HG02798 (cell line): ENCODE measurements around the gene TNRC6B.
"Not testable (repeated sequence)": the region's sequence is repeated elsewhere in the genome, so short reads cannot be mapped to it uniquely, and the experiment has no call there.

Experiments used
- ATAC-seq: cut with Tn5 transposase; IDR thresholded peaks from one replicate; pipeline ENCODE4 v1.9.1; 2021; ENCODE audit warnings: mild to moderate bottlenecking; ENCODE audit not compliant: unreplicated experiment, poor library complexity

Gene TNRC6B, protein sequence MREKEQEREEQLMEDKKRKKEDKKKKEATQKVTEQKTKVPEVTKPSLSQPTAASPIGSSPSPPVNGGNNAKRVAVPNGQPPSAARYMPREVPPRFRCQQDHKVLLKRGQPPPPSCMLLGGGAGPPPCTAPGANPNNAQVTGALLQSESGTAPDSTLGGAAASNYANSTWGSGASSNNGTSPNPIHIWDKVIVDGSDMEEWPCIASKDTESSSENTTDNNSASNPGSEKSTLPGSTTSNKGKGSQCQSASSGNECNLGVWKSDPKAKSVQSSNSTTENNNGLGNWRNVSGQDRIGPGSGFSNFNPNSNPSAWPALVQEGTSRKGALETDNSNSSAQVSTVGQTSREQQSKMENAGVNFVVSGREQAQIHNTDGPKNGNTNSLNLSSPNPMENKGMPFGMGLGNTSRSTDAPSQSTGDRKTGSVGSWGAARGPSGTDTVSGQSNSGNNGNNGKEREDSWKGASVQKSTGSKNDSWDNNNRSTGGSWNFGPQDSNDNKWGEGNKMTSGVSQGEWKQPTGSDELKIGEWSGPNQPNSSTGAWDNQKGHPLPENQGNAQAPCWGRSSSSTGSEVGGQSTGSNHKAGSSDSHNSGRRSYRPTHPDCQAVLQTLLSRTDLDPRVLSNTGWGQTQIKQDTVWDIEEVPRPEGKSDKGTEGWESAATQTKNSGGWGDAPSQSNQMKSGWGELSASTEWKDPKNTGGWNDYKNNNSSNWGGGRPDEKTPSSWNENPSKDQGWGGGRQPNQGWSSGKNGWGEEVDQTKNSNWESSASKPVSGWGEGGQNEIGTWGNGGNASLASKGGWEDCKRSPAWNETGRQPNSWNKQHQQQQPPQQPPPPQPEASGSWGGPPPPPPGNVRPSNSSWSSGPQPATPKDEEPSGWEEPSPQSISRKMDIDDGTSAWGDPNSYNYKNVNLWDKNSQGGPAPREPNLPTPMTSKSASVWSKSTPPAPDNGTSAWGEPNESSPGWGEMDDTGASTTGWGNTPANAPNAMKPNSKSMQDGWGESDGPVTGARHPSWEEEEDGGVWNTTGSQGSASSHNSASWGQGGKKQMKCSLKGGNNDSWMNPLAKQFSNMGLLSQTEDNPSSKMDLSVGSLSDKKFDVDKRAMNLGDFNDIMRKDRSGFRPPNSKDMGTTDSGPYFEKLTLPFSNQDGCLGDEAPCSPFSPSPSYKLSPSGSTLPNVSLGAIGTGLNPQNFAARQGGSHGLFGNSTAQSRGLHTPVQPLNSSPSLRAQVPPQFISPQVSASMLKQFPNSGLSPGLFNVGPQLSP (N-terminal part only)

DNA sequence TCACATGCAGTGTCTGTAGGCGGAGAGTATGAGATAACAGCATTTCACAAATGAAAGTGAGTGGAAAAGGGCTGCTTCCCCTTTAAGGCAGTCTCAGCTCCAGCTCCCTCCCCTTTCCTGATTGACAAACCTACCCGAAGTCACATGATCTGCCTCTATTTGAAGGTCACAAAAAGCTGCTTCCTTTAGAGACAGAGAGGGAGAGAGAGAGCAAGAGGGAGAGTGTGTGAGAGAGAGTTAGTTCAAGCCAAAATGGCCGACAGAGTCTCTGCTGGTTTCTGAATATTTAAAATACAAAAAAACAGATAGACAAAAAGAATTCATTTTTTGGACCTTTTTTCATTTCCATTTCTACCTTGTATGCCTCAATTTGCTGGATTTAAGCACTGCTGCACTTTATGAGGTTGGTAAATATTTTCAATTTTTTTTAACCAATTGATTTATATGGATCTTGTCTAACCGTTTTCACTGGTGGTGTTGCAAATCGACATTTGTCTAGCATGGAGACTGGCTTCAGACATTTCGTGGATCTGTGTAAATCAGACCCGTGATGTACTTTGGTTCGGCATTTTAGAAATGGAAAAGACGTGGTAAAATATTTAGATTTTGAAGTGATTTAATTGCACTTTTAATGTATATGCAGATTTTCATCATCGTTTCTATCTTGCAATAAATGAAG is at the start of gene TNRC6B:
Gene TNRC6B (plus strand): TSS at position 188 of the 679 bp plus-strand sequence. CDS start 211 bp downstream, at position 399.
- ATAC-seq: peak; percentile 92

DNA sequence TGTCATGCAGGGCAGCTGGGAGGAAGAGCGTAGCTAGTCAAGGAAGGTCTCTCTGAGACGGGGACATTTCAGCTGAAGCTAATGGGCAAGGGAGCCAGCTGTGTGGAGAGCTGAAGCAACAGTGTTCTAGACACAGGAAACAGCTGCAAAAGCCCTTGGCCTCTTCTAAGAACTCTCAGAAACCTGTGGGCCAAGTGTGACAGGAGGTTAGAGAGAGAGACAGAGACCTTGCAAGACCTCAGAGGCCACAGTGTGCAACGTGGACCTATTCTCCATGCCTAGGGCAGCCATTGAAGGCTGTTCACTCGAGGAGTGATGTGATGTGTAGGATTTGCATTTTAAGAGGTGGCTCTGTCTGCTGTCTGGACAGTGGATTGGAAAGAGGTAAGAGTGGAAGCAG is 48.7 kb upstream of the TNRC6B start:
- ATAC-seq: no peak

DNA sequence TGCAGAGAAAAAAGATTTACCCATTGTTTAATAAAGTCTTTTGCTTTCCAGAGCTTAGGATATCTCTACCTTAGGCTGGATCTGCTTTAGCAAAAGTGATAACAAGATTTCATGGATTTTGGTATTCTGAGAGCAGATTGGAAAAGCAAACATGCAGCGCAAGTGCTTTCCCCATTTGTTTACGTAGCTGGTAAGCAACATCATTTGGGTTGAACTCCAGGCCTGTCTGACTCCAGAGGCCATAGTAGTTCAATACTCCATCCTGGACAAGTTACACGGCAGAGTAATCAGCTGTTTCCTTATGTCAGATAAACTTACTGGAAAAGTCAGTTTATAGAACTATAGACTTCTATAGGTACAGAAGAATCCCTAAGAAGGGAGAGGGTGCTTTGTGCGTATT is 40.6 kb upstream of the TNRC6B start:
- ATAC-seq: no peak

DNA sequence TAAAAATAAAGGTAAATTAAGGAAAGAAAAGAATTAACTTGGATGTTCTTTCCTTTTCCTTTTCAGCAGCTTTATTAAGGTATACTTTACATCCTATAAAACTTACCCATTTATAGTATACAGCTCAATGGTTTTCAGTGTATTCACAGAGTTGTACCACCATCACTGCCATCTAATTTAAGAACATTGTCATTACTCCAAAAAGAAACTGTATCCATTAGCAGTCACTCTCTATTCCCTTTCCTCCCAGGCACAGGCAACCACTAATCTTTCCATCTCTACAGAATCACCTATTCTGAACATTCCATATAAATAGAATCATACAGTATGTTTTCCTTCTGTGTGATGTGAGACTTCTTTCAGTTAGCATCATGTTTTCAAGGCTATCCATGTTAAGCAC is 38.9 kb upstream of the TNRC6B start:
- ATAC-seq: no peak

DNA sequence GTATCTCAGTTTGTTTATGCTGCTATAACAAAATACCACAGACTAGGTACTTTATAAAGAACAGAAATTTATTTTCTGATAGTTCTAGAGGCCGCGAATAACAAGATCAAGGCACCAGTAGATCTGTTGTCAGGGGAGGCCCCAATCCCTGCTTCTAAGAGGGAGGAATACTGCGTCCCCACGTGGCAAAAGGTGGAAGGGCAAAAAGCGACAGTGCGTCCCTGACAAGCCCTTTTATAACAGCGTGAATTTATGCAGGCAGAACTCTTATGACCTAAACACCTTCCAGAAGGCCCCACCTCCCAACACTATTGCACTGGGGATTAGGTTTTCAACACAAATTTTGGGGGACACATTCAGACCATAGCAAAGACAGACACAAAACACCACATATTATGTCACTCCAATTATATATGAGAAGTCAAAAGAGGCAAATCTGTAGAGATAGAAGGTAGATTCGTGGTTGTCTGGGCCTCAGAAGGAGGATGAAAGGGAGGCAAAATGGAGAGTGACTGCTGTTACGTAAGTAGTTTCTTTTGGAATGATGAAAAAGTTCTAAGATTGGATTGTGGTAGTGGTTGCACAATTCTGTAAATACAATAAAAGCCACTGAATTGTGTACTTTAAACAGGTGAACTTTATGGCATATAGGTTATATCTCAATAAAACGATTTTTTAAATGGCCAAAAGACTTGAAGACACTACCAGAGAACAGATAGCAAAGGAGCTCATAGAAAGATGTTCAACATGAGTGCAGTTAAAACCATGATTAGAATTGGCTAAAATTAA is 30.1 kb upstream of the TNRC6B start:
- no peak for ATAC-seq

DNA sequence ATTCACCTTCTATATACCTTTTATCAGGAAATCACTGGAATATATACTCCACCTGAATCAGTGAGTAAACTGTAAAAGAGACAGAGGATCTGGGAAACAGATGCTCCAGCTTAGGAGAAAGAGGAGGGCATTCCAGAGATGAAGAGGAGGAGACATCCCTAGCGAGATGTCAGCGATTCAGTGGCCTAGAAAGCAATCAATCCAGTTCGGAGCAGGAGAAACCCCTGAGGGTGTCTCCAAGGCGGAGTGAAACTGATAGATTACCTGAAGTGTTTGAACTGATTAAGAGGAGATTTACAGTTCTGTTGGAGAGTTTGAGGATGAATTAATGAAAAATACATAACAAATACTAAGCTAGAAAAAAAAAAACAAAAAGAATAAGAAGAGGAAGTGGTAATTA is 24.5 kb upstream of the TNRC6B start:
- no peak for ATAC-seq

DNA sequence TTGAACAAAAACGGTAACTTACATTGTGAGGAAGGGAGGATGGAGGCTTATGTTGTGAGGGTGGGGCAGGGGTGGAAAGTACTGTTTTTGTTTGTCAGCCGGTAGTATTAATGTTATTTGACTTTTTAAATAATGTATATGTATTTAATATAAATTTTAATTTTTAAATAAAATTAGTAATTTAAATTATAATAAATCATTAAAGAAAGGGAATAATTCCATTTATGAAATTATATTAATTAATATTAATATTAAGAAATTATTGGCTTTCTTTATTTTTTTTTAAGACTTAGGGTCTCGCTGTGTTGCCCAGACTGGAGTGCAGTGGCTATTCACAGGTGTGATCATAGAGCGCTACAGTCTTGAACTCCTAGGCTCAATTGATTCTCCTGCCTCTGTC is 24.0 kb upstream of the TNRC6B start:
- no peak for ATAC-seq

DNA sequence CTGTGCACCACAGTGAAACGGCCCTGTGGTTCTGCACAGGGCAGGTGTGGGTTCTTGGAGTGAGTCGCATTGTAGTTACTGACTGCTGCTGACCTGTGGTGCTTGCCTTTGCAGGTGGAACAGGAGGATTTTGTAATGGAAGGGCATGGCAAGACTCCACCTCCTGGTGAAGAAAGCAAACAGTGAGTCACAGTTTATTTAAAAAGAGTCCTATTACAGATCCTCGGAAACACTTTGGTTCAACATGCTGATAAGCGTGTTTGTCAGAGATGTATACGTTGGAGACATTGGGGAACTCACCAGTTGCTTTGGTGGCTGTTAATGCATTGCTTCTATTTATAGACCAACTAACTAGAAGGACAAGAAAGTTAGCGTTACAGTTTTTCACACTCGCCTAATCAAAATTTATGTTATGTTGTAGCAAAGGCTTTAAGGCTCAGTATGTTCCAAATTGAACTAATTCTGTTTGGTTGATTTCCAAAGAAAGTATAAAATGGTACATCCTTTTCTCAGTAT is 21.7 kb upstream of the TNRC6B start:
- no peak for ATAC-seq

DNA sequence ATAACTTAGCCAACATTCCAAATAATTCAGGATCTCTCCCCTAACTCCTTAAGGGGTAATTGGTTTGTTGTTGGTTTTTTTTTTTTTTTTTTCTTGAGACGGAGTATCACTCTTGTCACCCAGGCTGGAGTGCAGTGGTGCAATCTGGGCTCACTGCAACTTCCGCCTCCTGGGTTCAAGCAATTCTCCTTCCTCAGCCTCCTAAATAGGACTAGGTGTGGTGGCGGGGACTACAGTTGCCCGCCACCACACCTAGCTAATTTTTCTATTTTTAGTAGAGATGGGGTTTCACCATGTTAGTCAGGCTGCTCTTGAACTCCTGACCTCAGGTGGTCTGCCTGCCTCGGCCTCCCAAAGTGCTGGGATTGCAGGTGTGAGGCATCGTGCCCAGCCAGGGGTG is 21.0 kb upstream of the TNRC6B start:
- ATAC-seq: not testable (repeated sequence)

DNA sequence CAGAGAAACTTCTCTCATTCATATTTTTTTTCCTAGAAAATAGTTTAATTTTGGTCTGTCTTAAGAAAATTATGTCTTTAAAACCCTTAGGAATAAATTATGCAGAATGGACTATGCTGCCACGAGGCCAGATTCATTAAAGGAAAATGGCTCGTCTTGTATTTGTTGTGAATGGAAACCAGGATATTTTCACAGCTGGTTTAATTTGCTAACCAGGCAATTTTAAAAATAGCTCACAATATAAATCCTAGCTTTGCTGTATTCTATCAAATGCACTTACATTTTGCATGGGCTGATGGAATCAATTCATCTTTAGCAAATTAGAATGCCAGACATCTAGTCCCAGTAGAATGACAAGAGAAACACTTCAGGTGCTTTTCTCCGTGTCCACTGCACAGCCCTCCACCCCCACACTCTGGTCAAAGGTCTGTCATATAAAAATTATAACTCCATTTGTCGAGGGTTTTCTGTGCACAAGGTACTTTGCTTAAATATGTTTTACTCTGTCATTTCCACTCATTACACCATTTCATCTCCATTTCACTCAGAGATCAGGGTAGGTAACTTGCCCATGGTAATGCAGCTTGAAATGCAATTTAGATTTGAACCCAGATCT is 20.3 kb upstream of the TNRC6B start:
- ATAC-seq: no peak

DNA sequence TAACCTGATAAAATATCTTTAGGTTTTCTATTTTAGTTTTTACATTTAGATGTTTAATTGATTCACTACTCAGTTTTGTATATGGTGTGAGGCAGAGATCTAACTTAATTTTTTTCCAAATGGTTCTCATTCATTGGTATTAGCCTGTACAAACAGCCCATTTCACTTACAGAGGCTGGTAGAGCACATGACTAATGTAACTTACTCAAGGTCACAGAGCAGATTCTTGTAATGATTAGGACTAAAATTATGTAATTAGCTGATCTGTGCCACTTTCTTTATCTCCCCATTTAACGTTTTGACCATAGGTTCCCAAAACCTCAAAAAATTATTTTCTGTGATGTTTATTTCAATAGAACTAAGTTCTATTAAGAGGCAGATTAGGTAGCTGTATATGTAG is 16.5 kb upstream of the TNRC6B start:
- ATAC-seq: no peak

DNA sequence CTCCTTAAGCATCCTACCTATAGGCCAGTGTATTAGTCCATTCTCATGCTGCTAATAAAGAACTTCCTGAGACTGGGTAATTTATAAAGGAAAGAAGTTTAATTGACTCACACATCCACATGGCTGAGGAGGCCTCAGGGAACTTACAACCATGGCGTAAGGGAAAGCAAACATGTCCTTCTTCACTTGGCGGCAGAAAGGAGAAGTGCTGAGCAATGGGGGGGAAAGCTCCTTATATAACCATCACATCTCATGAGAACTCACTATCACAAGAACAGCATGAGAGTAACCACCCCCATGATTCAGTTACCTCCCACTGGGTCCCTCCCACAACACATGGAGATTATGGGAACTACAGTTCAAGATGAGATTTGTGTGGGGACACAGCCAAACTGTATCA is 12.2 kb upstream of the TNRC6B start:
- not testable (repeated sequence) for ATAC-seq

DNA sequence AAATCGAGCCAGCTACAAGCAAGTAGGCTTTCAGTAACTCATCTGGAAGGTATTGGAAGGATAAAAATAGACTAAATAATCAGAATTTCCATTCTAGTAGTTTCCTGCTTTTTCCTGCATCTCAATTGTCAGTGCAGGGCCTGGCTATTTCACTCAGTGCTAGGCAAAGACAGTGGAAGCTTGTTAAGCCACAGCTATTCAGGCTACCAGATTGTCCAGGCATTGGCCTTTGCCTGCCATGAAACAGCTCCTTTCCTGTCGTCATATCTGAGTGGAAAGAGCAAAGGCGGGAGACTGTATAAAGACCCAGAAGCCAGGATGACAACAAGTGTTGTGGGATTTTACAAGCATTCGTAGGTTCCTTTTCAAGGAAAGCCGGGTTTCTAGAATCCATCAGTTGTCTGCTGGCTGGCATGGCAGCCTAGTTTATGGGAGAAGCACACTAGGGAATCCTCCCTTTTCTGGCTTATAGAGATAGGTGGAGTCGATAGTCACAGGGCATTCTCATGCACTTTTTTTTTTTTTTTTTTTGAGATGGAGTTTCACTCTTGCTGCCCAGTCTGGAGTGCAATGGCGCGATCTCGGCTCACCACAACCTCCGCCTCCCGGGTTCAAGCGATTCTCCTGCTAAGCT is 2.0 kb upstream of the TNRC6B start:
- ATAC-seq: no peak

DNA sequence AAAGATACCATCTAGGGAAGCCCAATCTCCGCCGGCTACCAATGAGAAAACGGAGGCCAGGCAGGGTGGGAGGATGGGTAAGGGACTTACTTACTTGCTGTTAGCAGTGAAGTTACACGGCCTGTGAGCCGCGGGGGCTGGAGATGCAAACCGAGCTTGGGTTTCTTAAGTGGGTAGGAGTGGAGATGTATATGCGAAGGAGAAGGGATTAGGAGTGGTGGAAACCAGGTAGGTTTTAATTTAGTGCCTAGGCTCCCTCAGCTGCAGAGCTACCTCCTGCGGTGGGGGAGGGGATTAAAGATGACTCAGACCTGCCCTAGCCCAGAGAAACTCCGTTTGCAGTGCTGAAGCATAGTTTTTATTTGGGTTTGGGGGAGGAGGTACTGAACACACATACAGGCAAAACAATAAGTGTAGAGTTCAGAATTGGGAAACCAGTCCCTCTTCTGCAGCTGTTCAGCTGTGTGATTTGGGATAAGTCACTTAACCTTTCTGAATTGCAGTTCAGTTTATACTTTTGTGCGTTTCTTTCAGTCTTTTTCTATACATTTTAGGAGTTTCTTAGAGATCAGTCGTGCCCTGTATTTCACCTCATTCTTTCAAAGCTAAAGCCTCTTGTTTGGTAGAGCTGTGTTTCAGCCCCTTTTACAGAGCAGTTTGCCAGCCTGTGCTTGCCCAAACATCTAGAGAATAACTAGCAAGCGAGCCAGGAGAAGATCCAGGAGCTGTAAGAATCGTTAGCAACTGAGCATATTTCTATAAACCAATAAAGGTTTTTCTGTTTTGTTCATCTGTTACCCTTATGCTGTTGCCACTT is 596 bp upstream of the TNRC6B start:
- peak; percentile 11 for ATAC-seq

DNA sequence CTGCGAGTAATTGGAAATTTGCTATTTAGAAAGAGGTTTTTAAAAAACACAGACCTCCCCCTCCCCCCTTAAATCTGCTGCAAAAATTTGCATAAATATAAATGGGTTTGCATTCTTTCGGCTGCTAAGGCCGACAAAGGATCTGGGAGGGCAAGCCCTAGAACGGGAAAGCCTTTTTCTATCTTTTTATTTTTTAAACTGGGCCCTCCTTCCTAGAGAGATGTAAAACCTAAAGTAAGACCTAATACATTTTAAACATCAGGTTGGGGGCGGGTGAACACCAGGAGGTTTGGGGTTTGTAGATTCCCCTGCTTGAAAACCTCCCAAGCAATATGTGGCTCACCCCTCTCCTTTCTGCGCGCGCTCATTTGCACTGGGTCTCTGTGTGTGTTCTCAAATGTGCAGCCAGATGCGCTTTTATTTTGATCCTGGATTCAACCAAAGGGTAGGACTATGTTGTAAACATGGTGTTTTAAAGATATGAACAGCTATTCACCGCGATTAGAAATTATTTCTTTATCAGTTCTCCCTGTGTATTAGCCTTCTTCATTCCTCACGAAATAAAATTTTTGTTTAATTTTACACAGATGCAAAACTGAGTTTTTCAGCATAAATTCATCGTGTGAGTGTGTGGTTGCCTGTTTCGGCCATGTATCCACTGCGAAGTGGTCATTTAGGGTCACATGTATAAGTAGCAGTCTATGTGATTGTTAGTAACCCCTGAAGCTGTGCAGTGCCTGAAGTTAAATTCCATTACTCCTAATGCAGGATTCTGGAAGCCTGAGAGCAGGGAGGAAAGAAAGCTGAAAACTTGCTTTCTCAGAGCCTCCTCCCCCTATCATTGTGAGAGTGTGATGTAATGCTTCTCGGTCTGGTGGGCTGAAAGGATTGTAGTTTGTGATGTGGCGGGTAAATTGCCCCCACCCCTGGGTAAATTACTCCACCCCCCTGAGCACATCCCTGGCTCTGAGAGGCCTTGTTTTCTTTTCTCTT is 988 bp downstream of the TNRC6B start:
- ATAC-seq: no peak

DNA sequence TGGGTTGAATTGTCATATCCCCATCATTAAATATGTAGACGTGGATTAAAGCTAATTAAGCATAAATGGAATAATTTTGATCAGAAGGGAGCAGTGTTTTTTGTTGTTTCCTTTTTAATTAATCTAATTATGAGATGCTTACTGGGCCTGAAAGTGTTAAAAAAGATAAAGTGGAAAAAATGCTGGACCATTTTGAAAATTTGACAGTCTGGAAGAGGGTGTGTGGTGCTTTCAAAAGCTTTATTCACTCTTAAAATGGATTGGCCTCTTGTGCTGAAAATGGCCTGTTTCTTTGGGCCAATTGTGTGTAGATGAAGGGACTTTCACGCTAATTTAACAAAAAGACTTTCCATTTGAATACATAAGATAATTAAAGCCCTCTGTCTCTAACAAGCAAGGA is 1.8 kb downstream of the TNRC6B start:
- no peak for ATAC-seq
